Ovary (tissue), 3 donors: ENCODE results near the gene ARID1B.

Experiments
- EP300 ChIP-seq: sonication (generic); formaldehyde crosslinking; IDR thresholded peaks from one replicate; pipeline ENCODE4 v1.6.1; 2017; ENCODE audit warnings: antibody characterized with exemption
- POLR2A ChIP-seq: fragments of 450-650 bp; IDR thresholded peaks from one replicate; pipeline ENCODE4 v1.6.1; 2017; ENCODE audit warnings: antibody characterized with exemption, mild to moderate bottlenecking, moderate library complexity
- TF ChIP-seq, protein P1 (sequence below), 3 donors: fragments of 450-650 bp in 2 of 3; fragments of 200-600 bp in 1 of 3; IDR thresholded peaks; one replicate each; pipeline versions ENCODE4 v1.5.1 to v1.8.0; 2016 to 2022; ENCODE audit warnings: antibody characterized with exemption in 3 of 3, mild to moderate bottlenecking in 1 of 3
- donor health status: DM: no; HTN: no; CAD: no.

DNA sequence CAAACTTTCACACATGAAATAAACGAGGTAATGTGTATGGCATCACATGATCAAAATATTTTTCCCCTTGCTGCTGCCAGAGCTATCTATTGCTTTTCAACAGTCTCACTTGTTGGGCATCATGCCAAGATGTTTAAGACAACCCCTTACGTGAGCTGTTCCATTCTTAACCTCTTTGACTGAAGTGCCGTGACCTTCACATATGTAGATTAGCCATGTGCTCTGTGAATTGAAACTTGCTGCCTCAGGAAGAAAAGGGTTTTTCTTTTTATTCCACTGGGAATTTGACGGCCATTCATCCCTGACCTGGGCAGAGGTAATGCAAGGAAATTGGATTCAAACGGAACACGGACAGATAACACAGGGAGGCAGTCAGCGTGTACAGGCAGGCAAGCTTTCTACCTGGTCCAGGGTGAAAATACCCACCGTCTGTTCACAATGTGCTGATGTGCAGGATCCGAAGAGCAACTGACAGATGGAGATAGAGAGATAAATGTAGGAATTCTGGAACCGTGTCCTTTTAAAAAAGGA lies 14.2 kb downstream of the ARID1B start:
- TF ChIP-seq, protein P1, sequence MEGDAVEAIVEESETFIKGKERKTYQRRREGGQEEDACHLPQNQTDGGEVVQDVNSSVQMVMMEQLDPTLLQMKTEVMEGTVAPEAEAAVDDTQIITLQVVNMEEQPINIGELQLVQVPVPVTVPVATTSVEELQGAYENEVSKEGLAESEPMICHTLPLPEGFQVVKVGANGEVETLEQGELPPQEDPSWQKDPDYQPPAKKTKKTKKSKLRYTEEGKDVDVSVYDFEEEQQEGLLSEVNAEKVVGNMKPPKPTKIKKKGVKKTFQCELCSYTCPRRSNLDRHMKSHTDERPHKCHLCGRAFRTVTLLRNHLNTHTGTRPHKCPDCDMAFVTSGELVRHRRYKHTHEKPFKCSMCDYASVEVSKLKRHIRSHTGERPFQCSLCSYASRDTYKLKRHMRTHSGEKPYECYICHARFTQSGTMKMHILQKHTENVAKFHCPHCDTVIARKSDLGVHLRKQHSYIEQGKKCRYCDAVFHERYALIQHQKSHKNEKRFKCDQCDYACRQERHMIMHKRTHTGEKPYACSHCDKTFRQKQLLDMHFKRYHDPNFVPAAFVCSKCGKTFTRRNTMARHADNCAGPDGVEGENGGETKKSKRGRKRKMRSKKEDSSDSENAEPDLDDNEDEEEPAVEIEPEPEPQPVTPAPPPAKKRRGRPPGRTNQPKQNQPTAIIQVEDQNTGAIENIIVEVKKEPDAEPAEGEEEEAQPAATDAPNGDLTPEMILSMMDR (IDR thresholded peaks at IDR 0.05): no peak
- TF ChIP-seq POLR2A: no peak
- TF ChIP-seq EP300: no peak
